Stimulated activated CD4-positive, alpha-beta T cell treated with anti-CD3 and anti-CD28 coated beads, TNF-alpha, amount 100 ng/mL, for 24 hours (primary cell): Measurements from ENCODE around the gene ROCK1.
"Not testable (repeated sequence)": the region's sequence is repeated elsewhere in the genome, so short reads cannot be mapped to it uniquely, and the experiment has no call there.

Source experiments
- DNase-seq, 3 experiments: peaks; one replicate each; pipeline ENCODE4 v3.0.0-alpha.2; 2020; ENCODE audit warnings: low read depth in 3 of 3

Gene ROCK1

GRCh38 chr18:21054252-21054821 lies 57.3 kb downstream of the ROCK1 start:
- DNase-seq: no peak

DNA sequence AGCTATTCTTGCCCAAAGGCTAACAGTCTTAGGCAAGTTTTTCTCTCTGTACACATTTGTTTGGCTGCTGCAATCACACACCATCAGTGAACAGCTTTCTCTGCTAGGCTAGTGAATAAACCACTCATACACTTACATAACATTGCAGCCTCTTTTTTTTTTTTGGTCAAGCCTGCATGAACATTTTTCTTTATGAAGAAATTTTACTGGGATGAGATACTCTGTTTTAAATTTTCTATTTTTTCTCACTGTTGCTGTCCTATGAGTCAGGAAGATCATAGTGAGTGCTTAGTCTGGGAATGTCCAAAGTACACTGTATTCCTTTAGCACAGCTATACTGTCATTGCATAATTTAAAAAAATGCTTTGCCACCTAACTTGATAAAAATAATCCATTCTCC lies 58.5 kb downstream of the ROCK1 start:
- no peak for DNase-seq

- DNase-seq: no peak
Observed at GRCh38 chr18:21052385-21052784, 59.2 kb downstream of the ROCK1 start.

DNA sequence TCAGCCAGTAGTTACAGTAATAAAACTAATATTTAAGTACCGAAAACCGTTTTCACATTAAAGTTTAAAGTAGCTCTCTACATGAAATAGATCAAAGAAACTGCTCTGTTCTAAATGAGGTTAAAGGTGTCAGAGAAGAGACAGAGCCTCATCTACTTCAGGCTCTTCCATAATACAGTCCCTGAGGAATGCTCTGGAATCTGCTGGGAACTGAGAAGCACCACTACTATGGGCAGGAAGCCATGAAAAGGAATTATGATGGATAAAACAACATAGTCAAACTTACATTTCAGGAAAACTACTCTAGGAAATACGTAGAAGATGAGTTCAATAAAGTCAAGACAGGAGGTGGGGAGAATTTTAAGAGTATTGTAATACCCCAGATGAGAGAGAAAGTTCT lies 60.0 kb downstream of the ROCK1 start:
- no peak for DNase-seq

DNA sequence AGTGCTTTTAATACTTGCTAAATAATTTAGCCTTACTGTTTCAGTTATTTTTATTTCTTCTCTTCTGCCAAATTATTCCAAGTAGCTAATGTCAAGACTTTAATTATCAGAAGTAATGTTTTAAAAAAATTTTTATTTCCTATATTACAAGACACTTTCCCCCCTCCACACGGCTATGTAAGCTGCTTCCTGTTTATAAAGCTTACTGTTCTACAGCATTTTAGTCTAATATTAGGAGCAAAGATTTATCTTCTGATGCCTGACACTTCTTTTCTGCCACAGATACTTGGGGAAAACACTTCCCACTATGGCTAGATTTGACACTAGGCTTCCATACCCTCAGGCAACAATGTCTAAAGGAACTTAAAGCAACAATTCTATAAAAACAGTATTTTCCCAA lies 62.3 kb downstream of the ROCK1 start:
- no peak for DNase-seq

DNA sequence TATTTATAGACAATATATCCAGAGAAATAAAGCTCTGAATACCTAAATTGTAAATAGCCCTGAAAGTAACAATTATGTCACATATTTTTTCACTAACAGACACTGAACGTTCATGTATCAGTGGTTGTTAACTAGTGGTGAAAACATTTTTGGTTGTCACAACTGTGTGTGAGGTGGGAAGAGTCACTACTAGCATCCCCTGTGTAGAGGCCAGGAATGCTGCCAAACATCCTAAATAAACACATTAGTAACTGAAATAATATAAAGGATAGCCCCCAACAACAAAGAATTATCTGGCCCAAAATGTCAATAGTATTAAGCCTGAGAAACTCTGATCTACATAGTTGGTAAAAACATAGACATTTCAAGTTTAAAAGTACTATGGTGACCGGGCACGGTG lies 64.5 kb downstream of the ROCK1 start:
- DNase-seq: no peak

- no peak for DNase-seq
Observed at GRCh38 chr18:21040466-21040865, 71.1 kb downstream of the ROCK1 start.

- DNase-seq: no peak
Observed at GRCh38 chr18:21038201-21038600, 73.4 kb downstream of the ROCK1 start.

- no peak for DNase-seq
Observed at GRCh38 chr18:21031845-21032244, 79.8 kb downstream of the ROCK1 start.

DNA sequence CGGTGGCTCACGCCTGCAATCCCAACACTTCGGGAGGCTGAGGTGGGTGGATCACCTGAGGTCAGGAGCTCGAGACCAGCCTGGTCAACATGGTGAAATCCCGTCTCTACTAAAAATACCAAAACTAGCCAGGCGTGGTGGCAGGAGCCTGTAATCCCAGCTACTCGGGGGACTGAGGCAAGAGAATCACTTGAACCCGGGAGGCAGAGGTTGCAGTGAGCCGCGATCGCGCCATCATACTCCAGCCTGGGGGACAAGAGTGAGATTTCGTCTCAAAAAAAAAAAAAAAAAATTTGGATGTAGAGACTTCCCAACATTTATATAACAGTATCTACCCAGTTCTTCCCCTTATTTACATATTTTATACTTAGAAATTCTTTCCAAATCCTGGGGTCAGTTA lies 93.4 kb downstream of the ROCK1 start:
- not testable (repeated sequence) for DNase-seq

- DNase-seq: no peak
Observed at GRCh38 chr18:21012308-21012707, 99.3 kb downstream of the ROCK1 start.

DNA sequence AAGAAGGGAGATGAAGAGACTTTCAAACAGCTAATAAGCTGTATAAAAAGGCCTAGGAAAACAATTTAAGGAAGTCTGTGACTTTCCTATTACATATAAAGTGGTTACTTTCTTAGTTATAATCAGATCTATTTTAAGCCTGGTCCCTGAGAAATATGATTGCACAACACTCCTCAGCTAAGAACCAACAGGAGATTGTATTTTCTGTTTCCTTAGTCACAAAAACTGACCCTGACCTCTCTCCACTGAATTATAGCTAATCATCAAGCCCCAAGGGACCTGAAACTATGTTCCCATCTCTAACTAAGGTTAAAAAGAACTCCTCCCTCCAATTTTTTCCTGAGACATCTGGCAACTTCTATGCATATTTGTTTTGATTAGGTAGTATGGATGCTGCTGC lies 106.9 kb downstream of the ROCK1 start:
- no peak for DNase-seq

GRCh38 chr18:21000667-21001066 lies 110.9 kb downstream of the ROCK1 start:
- no peak for DNase-seq

- DNase-seq: no peak
Observed at GRCh38 chr18:20997371-20997770, 114.2 kb downstream of the ROCK1 start.

- no peak for DNase-seq
Observed at GRCh38 chr18:20996418-20996817, 115.2 kb downstream of the ROCK1 start.

DNA sequence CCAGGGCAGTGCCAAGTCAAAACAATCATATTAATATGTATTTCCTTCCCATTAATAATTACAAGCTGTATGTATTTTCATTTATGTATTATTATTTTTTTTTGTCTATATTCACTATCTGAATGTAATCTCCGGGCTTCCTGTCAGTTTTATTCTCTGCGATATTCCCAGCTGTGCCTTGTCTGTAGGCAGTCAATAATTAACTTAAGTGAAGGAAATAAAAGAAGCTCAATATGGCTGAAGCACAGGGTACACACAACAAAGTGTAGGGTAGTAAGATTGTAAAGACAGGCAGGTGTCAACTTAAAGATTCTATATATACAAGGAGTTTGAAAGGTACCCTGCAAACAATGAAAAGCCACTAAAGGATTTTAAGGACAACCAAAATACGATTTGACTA lies 122.9 kb downstream of the ROCK1 start:
- no peak for DNase-seq

DNA sequence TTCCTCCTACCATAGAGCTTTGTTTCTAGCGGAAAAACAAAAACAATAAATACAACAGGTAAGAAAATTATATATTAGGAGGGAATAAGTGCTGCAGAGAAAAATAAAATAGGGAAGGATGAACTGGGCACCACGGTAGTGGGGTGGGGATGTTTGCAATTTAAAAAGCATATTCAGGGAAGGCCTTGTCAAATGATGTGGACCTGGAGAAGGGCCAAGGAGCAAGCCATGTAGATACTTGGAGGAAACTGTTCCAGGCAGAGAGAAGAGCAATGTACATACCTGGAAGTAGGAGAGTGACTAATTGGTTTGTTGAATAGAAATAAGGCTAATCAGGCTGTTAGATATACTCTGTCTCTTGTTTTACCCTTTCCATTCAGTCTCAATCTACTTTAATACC lies 136.5 kb downstream of the ROCK1 start:
- no peak for DNase-seq

DNA sequence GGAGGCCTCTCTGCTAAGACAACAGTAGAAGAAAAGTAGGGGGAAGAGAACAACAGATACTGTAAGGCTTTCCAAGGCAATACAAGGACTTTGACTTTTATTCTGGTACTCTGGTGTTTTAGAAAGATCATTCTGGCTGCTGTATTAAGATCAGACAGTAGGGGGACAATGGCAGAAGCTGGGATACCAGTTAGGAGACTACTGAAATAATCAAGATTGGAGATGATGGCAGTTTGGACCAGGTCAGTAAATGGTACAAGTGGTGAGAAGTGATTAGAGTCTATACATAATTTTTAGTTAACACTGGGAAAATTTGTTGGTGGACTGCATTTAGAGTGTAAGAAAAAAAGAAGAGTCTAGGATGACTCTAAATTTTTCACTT lies 139.7 kb downstream of the ROCK1 start:
- DNase-seq: no peak

DNA sequence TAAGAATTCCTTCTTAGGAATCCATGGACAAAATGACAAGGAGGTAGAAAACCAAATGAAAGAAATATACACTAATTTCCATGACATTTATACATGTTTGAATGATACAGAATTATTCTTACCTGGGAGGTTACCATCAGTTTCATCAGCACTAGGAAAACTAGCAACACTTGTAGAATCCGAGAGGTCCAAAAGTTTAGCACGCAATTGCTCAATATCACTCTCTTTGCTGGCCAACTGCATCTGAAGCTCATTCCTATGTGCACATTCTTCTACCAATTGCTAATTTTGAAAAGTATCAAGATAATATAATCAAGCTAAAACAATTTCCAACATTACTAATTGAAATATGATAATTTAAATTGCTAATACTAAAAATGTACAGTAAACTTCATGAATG lies 144.8 kb downstream of the ROCK1 start:
- DNase-seq: no peak

GRCh38 chr18:20963027-20963426 lies 148.6 kb downstream of the ROCK1 start:
- DNase-seq: no peak

GRCh38 chr18:20960735-20961134 lies 150.9 kb downstream of the ROCK1 start:
- DNase-seq: no peak

DNA sequence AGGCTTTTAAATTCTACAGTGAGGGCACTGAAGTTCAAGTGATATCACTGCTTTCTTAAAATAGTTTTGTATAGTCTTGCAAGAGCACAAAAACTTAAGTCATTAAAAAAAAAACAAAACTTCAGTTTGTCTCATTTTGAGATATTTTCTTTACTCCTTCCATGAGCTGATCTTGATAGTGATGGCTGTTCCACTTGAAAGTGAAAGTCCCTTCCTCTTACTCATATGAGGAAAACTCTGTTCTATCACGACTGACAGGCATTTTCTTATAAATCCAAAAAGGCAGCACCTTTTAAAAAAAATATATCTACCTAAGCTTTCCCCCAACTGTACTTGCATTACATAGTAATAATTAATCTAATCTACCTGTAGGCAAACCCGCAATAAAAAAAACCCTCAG lies 160.8 kb downstream of the ROCK1 start:
- not testable (repeated sequence) for DNase-seq
